WTC11 (cell line): Measurements from ENCODE around the gene UTP3. TPM values are rescaled to one million over a fixed set of nuclear protein-coding genes. Genes with fewer than 3 reads are reported as not detected.

ENCODE experiments used
- CBFB ChIP-seq: sonication (generic); formaldehyde crosslinking; IDR thresholded peaks from 2 replicates; pipeline ENCODE4 v1.8.1; 2022; ENCODE audit warnings: mild to moderate bottlenecking, low read depth, missing genetic modification reagents
- CREB1 ChIP-seq: sonication (generic); formaldehyde crosslinking; IDR thresholded peaks from 2 replicates; pipeline ENCODE4 v1.8.0; 2023; ENCODE audit warnings: mild to moderate bottlenecking, missing genetic modification reagents
- ESRRA ChIP-seq: sonication (generic); formaldehyde crosslinking; IDR thresholded peaks from 2 replicates; pipeline ENCODE4 v1.8.1; 2022; ENCODE audit warnings: mild to moderate bottlenecking, missing genetic modification reagents, borderline replicate concordance
- FOXK1 ChIP-seq: sonication (generic); formaldehyde crosslinking; IDR thresholded peaks from 2 replicates; pipeline ENCODE4 v1.8.0; 2022; ENCODE audit warnings: mild to moderate bottlenecking, moderate library complexity, missing genetic modification reagents
- GRHL2 ChIP-seq: fragments of 250-450 bp; sonication (Bioruptor Pico); IDR thresholded peaks from 2 replicates; pipeline ENCODE4 v1.8.0; 2022; ENCODE audit warnings: mild to moderate bottlenecking, moderate library complexity; ENCODE audit not compliant: insufficient replicate concordance, severe bottlenecking
- NFATC4 ChIP-seq: fragments of 250-450 bp; sonication (Bioruptor Pico); IDR thresholded peaks from 2 replicates; pipeline ENCODE4 v1.9.0; 2021; ENCODE audit warnings: mild to moderate bottlenecking
- PRRX2 ChIP-seq: fragments of 250-450 bp; sonication (Bioruptor Pico); IDR thresholded peaks from 2 replicates; pipeline ENCODE4 v1.8.0; 2021; ENCODE audit warnings: mild to moderate bottlenecking
- SMAD3 ChIP-seq: sonication (generic); formaldehyde crosslinking; IDR thresholded peaks from 2 replicates; pipeline ENCODE4 v1.8.0; 2022; ENCODE audit warnings: missing genetic modification reagents, mild to moderate bottlenecking, borderline replicate concordance
- SP1 ChIP-seq: sonication (generic); formaldehyde crosslinking; conservative IDR thresholded peaks from 2 replicates; pipeline ENCODE4 v1.8.1; 2022; ENCODE audit warnings: missing genetic modification reagents
- TEAD1 ChIP-seq: sonication (generic); formaldehyde crosslinking; IDR thresholded peaks from 2 replicates; pipeline ENCODE4 v1.8.0; 2022; ENCODE audit warnings: mild to moderate bottlenecking, missing genetic modification reagents
- ZNF232 ChIP-seq: sonication (generic); formaldehyde crosslinking; IDR thresholded peaks from 2 replicates; pipeline ENCODE4 v1.8.0; 2022; ENCODE audit warnings: mild to moderate bottlenecking, missing genetic modification reagents
- ZNF396 ChIP-seq: fragments of 250-450 bp; sonication (Bioruptor Pico); IDR thresholded peaks from 2 replicates; pipeline ENCODE4 v1.8.0; 2021; ENCODE audit warnings: mild to moderate bottlenecking, moderate library complexity, borderline replicate concordance
- ZNF416 ChIP-seq: fragments of 250-450 bp; sonication (Bioruptor Pico); IDR thresholded peaks from 2 replicates; pipeline ENCODE4 v1.9.0; 2021; ENCODE audit warnings: mild to moderate bottlenecking, inconsistent platforms
- total RNA-seq: library from RNA; stranded (reverse); gene quantifications from 3 replicates; pipeline ENCODE4 v1.2.3, GENCODE V29; 2021
- TF ChIP-seq, protein P1 (sequence below): fragments of 250-450 bp; sonication (Bioruptor Pico); IDR thresholded peaks from 2 replicates; pipeline ENCODE4 v1.9.0; 2021; ENCODE audit warnings: mild to moderate bottlenecking
- TF ChIP-seq, protein P2 (sequence below): sonication (generic); formaldehyde crosslinking; IDR thresholded peaks from 2 replicates; pipeline ENCODE4 v1.8.0; 2022; ENCODE audit warnings: mild to moderate bottlenecking, missing genetic modification reagents
- TF ChIP-seq, protein P3 (sequence below): sonication (generic); formaldehyde crosslinking; IDR thresholded peaks from 2 replicates; pipeline ENCODE4 v1.8.1; 2023; ENCODE audit warnings: mild to moderate bottlenecking, missing genetic modification reagents, moderate library complexity
- TF ChIP-seq, protein P4 (sequence below): sonication (generic); formaldehyde crosslinking; IDR thresholded peaks from 2 replicates; pipeline ENCODE4 v1.8.1; 2023; ENCODE audit warnings: mild to moderate bottlenecking, missing genetic modification reagents, borderline replicate concordance
- TF ChIP-seq, protein P5 (sequence below): sonication (generic); formaldehyde crosslinking; IDR thresholded peaks from 2 replicates; pipeline ENCODE4 v1.8.1; 2023; ENCODE audit warnings: mild to moderate bottlenecking, moderate library complexity, missing genetic modification reagents
- TF ChIP-seq, protein P6 (sequence below): sonication (generic); formaldehyde crosslinking; IDR thresholded peaks from 2 replicates; pipeline ENCODE4 v1.8.0; 2023; ENCODE audit warnings: missing genetic modification reagents, mild to moderate bottlenecking, borderline replicate concordance
- TF ChIP-seq, protein P7 (sequence below): sonication (generic); formaldehyde crosslinking; IDR thresholded peaks from 2 replicates; pipeline ENCODE4 v1.8.0; 2022; ENCODE audit warnings: mild to moderate bottlenecking, missing genetic modification reagents

The UTP3 gene
- total RNA-seq, 1 experiment from 2014 or later, result 45.5 TPM

DNA sequence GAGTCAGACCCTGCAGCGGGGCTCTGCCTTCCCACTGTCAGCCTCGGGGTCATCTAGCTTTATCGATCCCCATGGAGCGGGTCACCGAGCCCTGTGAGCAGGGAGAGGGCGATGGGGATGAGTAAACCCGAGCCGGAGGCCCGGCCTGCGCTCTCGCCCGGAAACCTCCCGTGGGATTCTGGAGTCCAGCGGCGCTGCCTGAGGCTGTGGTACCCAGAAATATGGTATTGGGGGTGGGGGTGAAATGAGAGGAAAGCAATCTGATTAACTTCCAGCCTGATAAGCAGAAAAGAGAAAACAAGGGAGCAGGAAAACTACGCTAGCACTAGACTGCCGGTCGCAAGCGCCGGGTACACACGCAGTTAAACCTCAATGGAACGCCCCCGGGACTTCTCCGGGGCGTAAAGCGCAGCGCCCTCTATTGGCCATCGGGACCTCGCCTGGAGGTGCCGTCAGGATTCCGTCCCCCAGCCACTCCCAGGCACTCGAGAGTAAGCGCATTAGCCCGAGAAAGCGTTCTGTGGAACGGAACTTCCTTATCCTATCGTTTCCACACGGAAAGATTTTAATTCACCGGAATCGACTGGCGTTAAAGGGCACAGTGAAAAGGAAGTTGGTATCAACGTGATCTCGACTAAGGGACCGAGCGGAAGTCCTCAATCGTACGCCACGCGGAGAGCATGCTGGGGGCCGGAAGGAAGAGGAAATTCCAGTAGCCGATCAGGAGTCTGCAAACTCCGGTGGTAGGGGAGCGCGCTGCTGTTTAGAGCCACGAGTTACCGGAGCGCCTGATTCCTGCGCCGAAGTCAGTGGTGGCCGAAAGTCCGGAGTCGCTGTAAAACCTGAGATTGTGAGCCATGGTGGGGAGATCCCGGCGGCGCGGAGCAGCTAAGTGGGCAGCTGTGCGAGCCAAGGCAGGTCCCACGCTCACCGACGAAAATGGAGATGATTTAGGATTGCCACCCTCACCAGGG lies at the start of gene UTP3 (continued):
- TF ChIP-seq CREB1 (CRISPR knock-in tag) (no peak; the same call in 1 of the 2 replicates), GRHL2 (CRISPR knock-in tag) (no peak), SP1 (CRISPR knock-in tag) (peak; percentile 74), TEAD1 (peak; percentile 91), PRRX2 (CRISPR knock-in tag) (no peak), ESRRA (CRISPR knock-in tag) (no peak), NFATC4 (no peak), ZNF396 (CRISPR knock-in tag) (no peak), ZNF416 (no peak), CBFB (CRISPR knock-in tag) (0 out of 2 replicates have a peak, but pooled peaks have one; percentile 77), FOXK1 (CRISPR knock-in tag) (peak; percentile 89), SMAD3 (CRISPR knock-in tag) (peak; percentile 93), ZNF232 (CRISPR knock-in tag) (peak; percentile 94)
- TF ChIP-seq, protein P1, sequence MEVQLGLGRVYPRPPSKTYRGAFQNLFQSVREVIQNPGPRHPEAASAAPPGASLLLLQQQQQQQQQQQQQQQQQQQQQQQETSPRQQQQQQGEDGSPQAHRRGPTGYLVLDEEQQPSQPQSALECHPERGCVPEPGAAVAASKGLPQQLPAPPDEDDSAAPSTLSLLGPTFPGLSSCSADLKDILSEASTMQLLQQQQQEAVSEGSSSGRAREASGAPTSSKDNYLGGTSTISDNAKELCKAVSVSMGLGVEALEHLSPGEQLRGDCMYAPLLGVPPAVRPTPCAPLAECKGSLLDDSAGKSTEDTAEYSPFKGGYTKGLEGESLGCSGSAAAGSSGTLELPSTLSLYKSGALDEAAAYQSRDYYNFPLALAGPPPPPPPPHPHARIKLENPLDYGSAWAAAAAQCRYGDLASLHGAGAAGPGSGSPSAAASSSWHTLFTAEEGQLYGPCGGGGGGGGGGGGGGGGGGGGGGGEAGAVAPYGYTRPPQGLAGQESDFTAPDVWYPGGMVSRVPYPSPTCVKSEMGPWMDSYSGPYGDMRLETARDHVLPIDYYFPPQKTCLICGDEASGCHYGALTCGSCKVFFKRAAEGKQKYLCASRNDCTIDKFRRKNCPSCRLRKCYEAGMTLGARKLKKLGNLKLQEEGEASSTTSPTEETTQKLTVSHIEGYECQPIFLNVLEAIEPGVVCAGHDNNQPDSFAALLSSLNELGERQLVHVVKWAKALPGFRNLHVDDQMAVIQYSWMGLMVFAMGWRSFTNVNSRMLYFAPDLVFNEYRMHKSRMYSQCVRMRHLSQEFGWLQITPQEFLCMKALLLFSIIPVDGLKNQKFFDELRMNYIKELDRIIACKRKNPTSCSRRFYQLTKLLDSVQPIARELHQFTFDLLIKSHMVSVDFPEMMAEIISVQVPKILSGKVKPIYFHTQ, result no peak
- TF ChIP-seq, protein P2, sequence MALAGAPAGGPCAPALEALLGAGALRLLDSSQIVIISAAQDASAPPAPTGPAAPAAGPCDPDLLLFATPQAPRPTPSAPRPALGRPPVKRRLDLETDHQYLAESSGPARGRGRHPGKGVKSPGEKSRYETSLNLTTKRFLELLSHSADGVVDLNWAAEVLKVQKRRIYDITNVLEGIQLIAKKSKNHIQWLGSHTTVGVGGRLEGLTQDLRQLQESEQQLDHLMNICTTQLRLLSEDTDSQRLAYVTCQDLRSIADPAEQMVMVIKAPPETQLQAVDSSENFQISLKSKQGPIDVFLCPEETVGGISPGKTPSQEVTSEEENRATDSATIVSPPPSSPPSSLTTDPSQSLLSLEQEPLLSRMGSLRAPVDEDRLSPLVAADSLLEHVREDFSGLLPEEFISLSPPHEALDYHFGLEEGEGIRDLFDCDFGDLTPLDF (CRISPR knock-in tag), result no peak
- TF ChIP-seq, protein P3, sequence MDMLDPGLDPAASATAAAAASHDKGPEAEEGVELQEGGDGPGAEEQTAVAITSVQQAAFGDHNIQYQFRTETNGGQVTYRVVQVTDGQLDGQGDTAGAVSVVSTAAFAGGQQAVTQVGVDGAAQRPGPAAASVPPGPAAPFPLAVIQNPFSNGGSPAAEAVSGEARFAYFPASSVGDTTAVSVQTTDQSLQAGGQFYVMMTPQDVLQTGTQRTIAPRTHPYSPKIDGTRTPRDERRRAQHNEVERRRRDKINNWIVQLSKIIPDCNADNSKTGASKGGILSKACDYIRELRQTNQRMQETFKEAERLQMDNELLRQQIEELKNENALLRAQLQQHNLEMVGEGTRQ (CRISPR knock-in tag), result peak; percentile 73
- TF ChIP-seq, protein P4, sequence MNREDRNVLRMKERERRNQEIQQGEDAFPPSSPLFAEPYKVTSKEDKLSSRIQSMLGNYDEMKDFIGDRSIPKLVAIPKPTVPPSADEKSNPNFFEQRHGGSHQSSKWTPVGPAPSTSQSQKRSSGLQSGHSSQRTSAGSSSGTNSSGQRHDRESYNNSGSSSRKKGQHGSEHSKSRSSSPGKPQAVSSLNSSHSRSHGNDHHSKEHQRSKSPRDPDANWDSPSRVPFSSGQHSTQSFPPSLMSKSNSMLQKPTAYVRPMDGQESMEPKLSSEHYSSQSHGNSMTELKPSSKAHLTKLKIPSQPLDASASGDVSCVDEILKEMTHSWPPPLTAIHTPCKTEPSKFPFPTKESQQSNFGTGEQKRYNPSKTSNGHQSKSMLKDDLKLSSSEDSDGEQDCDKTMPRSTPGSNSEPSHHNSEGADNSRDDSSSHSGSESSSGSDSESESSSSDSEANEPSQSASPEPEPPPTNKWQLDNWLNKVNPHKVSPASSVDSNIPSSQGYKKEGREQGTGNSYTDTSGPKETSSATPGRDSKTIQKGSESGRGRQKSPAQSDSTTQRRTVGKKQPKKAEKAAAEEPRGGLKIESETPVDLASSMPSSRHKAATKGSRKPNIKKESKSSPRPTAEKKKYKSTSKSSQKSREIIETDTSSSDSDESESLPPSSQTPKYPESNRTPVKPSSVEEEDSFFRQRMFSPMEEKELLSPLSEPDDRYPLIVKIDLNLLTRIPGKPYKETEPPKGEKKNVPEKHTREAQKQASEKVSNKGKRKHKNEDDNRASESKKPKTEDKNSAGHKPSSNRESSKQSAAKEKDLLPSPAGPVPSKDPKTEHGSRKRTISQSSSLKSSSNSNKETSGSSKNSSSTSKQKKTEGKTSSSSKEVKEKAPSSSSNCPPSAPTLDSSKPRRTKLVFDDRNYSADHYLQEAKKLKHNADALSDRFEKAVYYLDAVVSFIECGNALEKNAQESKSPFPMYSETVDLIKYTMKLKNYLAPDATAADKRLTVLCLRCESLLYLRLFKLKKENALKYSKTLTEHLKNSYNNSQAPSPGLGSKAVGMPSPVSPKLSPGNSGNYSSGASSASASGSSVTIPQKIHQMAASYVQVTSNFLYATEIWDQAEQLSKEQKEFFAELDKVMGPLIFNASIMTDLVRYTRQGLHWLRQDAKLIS (CRISPR knock-in tag), result peak; percentile 93; the same call in 1 of the 2 replicates
- TF ChIP-seq, protein P5, sequence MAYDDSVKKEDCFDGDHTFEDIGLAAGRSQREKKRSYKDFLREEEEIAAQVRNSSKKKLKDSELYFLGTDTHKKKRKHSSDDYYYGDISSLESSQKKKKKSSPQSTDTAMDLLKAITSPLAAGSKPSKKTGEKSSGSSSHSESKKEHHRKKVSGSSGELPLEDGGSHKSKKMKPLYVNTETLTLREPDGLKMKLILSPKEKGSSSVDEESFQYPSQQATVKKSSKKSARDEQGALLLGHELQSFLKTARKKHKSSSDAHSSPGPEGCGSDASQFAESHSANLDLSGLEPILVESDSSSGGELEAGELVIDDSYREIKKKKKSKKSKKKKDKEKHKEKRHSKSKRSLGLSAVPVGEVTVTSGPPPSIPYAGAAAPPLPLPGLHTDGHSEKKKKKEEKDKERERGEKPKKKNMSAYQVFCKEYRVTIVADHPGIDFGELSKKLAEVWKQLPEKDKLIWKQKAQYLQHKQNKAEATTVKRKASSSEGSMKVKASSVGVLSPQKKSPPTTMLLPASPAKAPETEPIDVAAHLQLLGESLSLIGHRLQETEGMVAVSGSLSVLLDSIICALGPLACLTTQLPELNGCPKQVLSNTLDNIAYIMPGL, result peak; percentile 98
- TF ChIP-seq, protein P6, sequence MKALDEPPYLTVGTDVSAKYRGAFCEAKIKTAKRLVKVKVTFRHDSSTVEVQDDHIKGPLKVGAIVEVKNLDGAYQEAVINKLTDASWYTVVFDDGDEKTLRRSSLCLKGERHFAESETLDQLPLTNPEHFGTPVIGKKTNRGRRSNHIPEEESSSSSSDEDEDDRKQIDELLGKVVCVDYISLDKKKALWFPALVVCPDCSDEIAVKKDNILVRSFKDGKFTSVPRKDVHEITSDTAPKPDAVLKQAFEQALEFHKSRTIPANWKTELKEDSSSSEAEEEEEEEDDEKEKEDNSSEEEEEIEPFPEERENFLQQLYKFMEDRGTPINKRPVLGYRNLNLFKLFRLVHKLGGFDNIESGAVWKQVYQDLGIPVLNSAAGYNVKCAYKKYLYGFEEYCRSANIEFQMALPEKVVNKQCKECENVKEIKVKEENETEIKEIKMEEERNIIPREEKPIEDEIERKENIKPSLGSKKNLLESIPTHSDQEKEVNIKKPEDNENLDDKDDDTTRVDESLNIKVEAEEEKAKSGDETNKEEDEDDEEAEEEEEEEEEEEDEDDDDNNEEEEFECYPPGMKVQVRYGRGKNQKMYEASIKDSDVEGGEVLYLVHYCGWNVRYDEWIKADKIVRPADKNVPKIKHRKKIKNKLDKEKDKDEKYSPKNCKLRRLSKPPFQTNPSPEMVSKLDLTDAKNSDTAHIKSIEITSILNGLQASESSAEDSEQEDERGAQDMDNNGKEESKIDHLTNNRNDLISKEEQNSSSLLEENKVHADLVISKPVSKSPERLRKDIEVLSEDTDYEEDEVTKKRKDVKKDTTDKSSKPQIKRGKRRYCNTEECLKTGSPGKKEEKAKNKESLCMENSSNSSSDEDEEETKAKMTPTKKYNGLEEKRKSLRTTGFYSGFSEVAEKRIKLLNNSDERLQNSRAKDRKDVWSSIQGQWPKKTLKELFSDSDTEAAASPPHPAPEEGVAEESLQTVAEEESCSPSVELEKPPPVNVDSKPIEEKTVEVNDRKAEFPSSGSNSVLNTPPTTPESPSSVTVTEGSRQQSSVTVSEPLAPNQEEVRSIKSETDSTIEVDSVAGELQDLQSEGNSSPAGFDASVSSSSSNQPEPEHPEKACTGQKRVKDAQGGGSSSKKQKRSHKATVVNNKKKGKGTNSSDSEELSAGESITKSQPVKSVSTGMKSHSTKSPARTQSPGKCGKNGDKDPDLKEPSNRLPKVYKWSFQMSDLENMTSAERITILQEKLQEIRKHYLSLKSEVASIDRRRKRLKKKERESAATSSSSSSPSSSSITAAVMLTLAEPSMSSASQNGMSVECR, result peak; percentile 87; the same call in 1 of the 2 replicates
- TF ChIP-seq, protein P7, sequence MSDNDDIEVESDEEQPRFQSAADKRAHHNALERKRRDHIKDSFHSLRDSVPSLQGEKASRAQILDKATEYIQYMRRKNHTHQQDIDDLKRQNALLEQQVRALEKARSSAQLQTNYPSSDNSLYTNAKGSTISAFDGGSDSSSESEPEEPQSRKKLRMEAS, result peak; percentile 90
